Lower leg skin (tissue), 4 donors: Measurements from ENCODE around the gene KCNA10. TPM values are rescaled to one million over a fixed set of nuclear protein-coding genes. Genes with fewer than 3 reads are reported as not detected.

ENCODE experiments used
- DNase-seq, 2 donors: peaks; one replicate each; pipeline ENCODE4 v3.0.0-alpha.2; 2019; ENCODE audit warnings: low spot score in 2 of 2
- H3K4me3 ChIP-seq: fragments of 200-600 bp; sonication (generic); 2 replicates; pipeline ENCODE4 v1.5.1; 2017; ENCODE audit warnings: mild to moderate bottlenecking, low read depth; ENCODE audit not compliant: poor library complexity, severe bottlenecking
- CTCF ChIP-seq, 3 donors: fragments of 450-650 bp; IDR thresholded peaks; one replicate each; pipeline ENCODE4 v1.5.1; 2016; ENCODE audit warnings: antibody characterized with exemption in 3 of 3, mild to moderate bottlenecking in 3 of 3, moderate library complexity in 2 of 3
- POLR2A ChIP-seq, 2 donors: fragments of 450-650 bp; IDR thresholded peaks; one replicate each; pipeline ENCODE4 v1.6.1; 2016 to 2017; ENCODE audit warnings: antibody characterized with exemption in 2 of 2, mild to moderate bottlenecking in 1 of 2, moderate library complexity in 1 of 2
- WGBS, 2 donors: methylation state at CpG; one replicate each; pipeline ENCODE4 v1.1.5; 2018; 5-methylcytosine and 5-hydroxymethylcytosine counted together
- intact Hi-C: fragments of 100-400 bp; cut with DNase I; formaldehyde crosslinking; loops from one replicate; pipeline ENCODE4 v1.15.0; 2023; ENCODE audit warnings: low total_unique reads
- total RNA-seq, 4 donors: library from RNA; depleted of rRNA; stranded (reverse); fragments of >200 nt; gene quantifications; one replicate each; pipeline ENCODE4 v1.1.0, GENCODE V29; 2016

Gene KCNA10
- total RNA-seq, result not detected

GRCh38 chr1:110519125-110519810, at the start of gene KCNA10:
TSS of gene KCNA10 (minus strand) at chr1:110519175. CDS start at chr1:110518787, 388 bp downstream.
- intact Hi-C loops, result no loop called here
- 54 to 62% methylated on average over 9 of the region's 9 CpGs for WGBS, 2 donors
- no peak within 1 kb of the TSS for H3K4me3 ChIP-seq
- no peak for DNase-seq
- TF ChIP-seq POLR2A (IDR thresholded peaks at IDR 0.05) (no peak), CTCF (IDR thresholded peaks at IDR 0.05) (no peak)

GRCh38 chr1:110566836-110567235, 47.9 kb upstream of the KCNA10 start:
- intact Hi-C loops, result no loop called here
- H3K4me3 ChIP-seq, result no peak overlapping the region
- DNase-seq, result no peak
- no peak for TF ChIP-seq POLR2A (IDR thresholded peaks at IDR 0.05)
- no peak for TF ChIP-seq CTCF (IDR thresholded peaks at IDR 0.05)
- WGBS, 2 donors, result 84 to 96% methylated on average over 3 of the region's 3 CpGs

- DNase-seq, result peak in 1 of 2 donors; percentile 49
These were observed 46.6 kb upstream of the KCNA10 start for GRCh38 chr1:110565565-110565964.

GRCh38 chr1:110563089-110563488, 44.1 kb upstream of the KCNA10 start:
- 70 to 84% methylated on average over 4 of the region's 4 CpGs for WGBS, 2 donors
- peak in 1 of 2 donors; percentile 21 for DNase-seq
- intact Hi-C loops, result no loop called here
- TF ChIP-seq CTCF (IDR thresholded peaks at IDR 0.05) (no peak), POLR2A (IDR thresholded peaks at IDR 0.05) (no peak)
- no peak overlapping the region for H3K4me3 ChIP-seq

More at GRCh38 chr1:110565565-110565964, 46.6 kb upstream of the KCNA10 start:
- 33 to 78% methylated on average over 1 of the region's 1 CpG for WGBS, 2 donors
- intact Hi-C loops, result no loop called here
- TF ChIP-seq CTCF (IDR thresholded peaks at IDR 0.05) (no peak), POLR2A (IDR thresholded peaks at IDR 0.05) (no peak)
- H3K4me3 ChIP-seq, result no peak overlapping the region

GRCh38 chr1:110561596-110561995, 42.6 kb upstream of the KCNA10 start:
- DNase-seq, result peak in 1 of 2 donors; percentile 62
- 63 to 67% methylated on average over 7 of the region's 7 CpGs for WGBS, 2 donors
- TF ChIP-seq POLR2A (IDR thresholded peaks at IDR 0.05) (no peak), CTCF (IDR thresholded peaks at IDR 0.05) (no peak)
- intact Hi-C loops, result no loop called here
- H3K4me3 ChIP-seq, result no peak overlapping the region

- peak in 1 of 2 donors; percentile 60 for DNase-seq
- no peak overlapping the region for H3K4me3 ChIP-seq
- WGBS, 2 donors, result 52 to 59% methylated on average over 4 of the region's 4 CpGs
- no peak for TF ChIP-seq POLR2A (IDR thresholded peaks at IDR 0.05)
- no peak for TF ChIP-seq CTCF (IDR thresholded peaks at IDR 0.05)
- intact Hi-C loops, result no loop called here
These were observed 40.2 kb upstream of the KCNA10 start for GRCh38 chr1:110559157-110559556.
